K562 (cell line): ENCODE results near the gene KRT1. TPM values are rescaled to one million over a fixed set of nuclear protein-coding genes. Genes with fewer than 3 reads are reported as not detected.

Experiments
- ATAC-seq: fragments of 200-7000 bp; cut with Tn5 transposase; 3 replicates; pipeline ENCODE4 v1.9.1; 2020; ENCODE audit warnings: moderate library complexity
- BruUV-seq: library from RNA; stranded (reverse); fragments of 400-500 nt; replicated peaks from 2 replicates; lab custom pipeline; 2021; lab: Mats Ljungman, UMichigan
- CTCF ChIA-PET: fragments of 300-600 bp; formaldehyde crosslinking; extraction: SDS; loops from one replicate; lab custom pipeline; 2021; ENCODE audit warnings: low intra/inter-chr PET ratio; lab: Yijun Ruan, JAX
- POLR2A ChIA-PET: fragments of 300-600, 350-650 bp; sonication (Branson Sonifier 250); formaldehyde crosslinking; extraction: SDS; loops from one replicate; lab custom pipeline; 2021; ENCODE audit warnings: antibody characterized with exemption, inconsistent platforms; lab: Yijun Ruan, JAX
- DNase-seq, 4 experiments: peaks; one replicate each; pipeline versions ENCODE4 v3.0.0 to v3.0.0-alpha.2; 2011 to 2018; ENCODE audit warnings: low spot score in 3 of 4, mixed read lengths in 3 of 4; ENCODE audit errors: extremely low read depth in 1 of 4
- FAIRE-seq: peaks from 2 replicates; lab custom pipeline; 2011; peaks lifted over from hg19 to GRCh38; lab: Jason Lieb, UNC
- H2AFZ ChIP-seq: 2 replicates; pipeline ENCODE4 v1.6.0; 2011; ENCODE audit warnings: low read depth, low read length, control low read depth, inconsistent platforms
- H3K27ac ChIP-seq: fragments of 200-600 bp; 3 replicates; pipeline ENCODE4 v1.8.0; 2011; ENCODE audit warnings: low read depth, mild to moderate bottlenecking, control low read depth, inconsistent platforms, low read length, moderate library complexity, mixed read lengths; ENCODE audit errors: extremely low read depth
- H3K27me3 ChIP-seq, 2 experiments: fragments of 300-600 bp in 1 of 2; 2 replicates in 1 of 2; 3 replicates in 1 of 2; pipeline versions ENCODE4 v1.6.0 to v1.8.0; 2011; ENCODE audit warnings: inconsistent platforms in 2 of 2, low read length in 2 of 2, mild to moderate bottlenecking in 1 of 2, mixed read lengths in 1 of 2, moderate library complexity in 1 of 2; ENCODE audit not compliant: control insufficient read depth in 2 of 2, insufficient read depth in 2 of 2
- H3K36me3 ChIP-seq: fragments of 300-600 bp; 3 replicates; pipeline ENCODE4 v1.8.0; 2011; ENCODE audit warnings: mild to moderate bottlenecking, low read length, inconsistent platforms; ENCODE audit not compliant: control insufficient read depth, insufficient read depth
- H3K4me1 ChIP-seq, 2 experiments: fragments of 200-600 bp in 1 of 2; replicated peaks in 1 of 2; 2 replicates in 1 of 2; 3 replicates in 1 of 2; pipeline versions ENCODE4 v1.5.1 to v1.8.0; 2011; ENCODE audit warnings: inconsistent platforms in 2 of 2, low read length in 2 of 2, mild to moderate bottlenecking in 1 of 2, mixed read lengths in 1 of 2, moderate library complexity in 1 of 2; ENCODE audit not compliant: control insufficient read depth in 2 of 2, insufficient read depth in 2 of 2
- H3K4me2 ChIP-seq: 2 replicates; pipeline ENCODE4 v1.6.1; 2011; ENCODE audit warnings: low read length, control low read depth, inconsistent platforms, mixed read lengths; ENCODE audit not compliant: insufficient read depth
- H3K4me3 ChIP-seq: fragments of 200-600 bp; sonication (generic), shearing (Covaris generic); 2 replicates; pipeline ENCODE4 v1.5.1; 2016; ENCODE audit warnings: control low read depth, inconsistent platforms
- H3K79me2 ChIP-seq: fragments of 200-600 bp; 3 replicates; pipeline ENCODE4 v1.8.0; 2011; ENCODE audit warnings: low read length, inconsistent platforms; ENCODE audit not compliant: control insufficient read depth, insufficient read depth
- H3K9ac ChIP-seq, 2 experiments: 2 replicates each; pipeline versions ENCODE4 v1.6.0 to v1.6.1; 2011; ENCODE audit warnings: low read depth in 2 of 2, low read length in 2 of 2, control low read depth in 1 of 2, inconsistent platforms in 1 of 2, mild to moderate bottlenecking in 1 of 2, mixed read lengths in 1 of 2; ENCODE audit not compliant: insufficient read depth in 1 of 2
- H3K9me1 ChIP-seq: one replicate; pipeline ENCODE4 v1.6.0; 2011; ENCODE audit warnings: inconsistent platforms, mild to moderate bottlenecking, low read length, moderate library complexity; ENCODE audit not compliant: control insufficient read depth, insufficient read depth
- H3K9me3 ChIP-seq: replicated peaks from 2 replicates; pipeline ENCODE4 v1.5.1; 2011; ENCODE audit warnings: low read depth, low read length, inconsistent platforms; ENCODE audit not compliant: control insufficient read depth, insufficient read depth
- H4K20me1 ChIP-seq: replicated peaks from 2 replicates; pipeline ENCODE4 v1.6.1; 2011; ENCODE audit warnings: low read length, inconsistent platforms, mixed read lengths; ENCODE audit not compliant: control insufficient read depth, insufficient read depth
- BCOR ChIP-seq: fragments of 450-650 bp; IDR thresholded peaks from 2 replicates; pipeline ENCODE4 v1.6.1; 2016
- ESRRA ChIP-seq: fragments of 450-650 bp; IDR thresholded peaks from 2 replicates; pipeline ENCODE4 v1.6.1; 2014; ENCODE audit warnings: low read depth, mild to moderate bottlenecking, moderate library complexity, borderline replicate concordance
- FOXJ2 ChIP-seq: fragments of 200-800 bp; sonication (Bioruptor generic); IDR thresholded peaks from 2 replicates; pipeline ENCODE4 v1.6.1; 2016; ENCODE audit warnings: missing genetic modification characterization, missing compliant biosample characterization
- GABPB1 ChIP-seq: sonication (generic); formaldehyde crosslinking; IDR thresholded peaks from 2 replicates; pipeline ENCODE4 v1.8.0; 2022; ENCODE audit warnings: mild to moderate bottlenecking, missing genetic modification reagents
- HBP1 ChIP-seq: fragments of 450-650 bp; formaldehyde crosslinking; IDR thresholded peaks from 2 replicates; pipeline ENCODE4 v1.4.0; 2022; ENCODE audit warnings: missing genetic modification characterization
- HDAC8 ChIP-seq: fragments of 450-650 bp; IDR thresholded peaks from 2 replicates; pipeline ENCODE4 v1.6.1; 2016; ENCODE audit warnings: mild to moderate bottlenecking, missing genetic modification characterization, moderate library complexity, missing compliant biosample characterization
- MXI1 ChIP-seq: IDR thresholded peaks from 2 replicates; pipeline ENCODE4 v1.6.1; 2011; ENCODE audit warnings: low read depth, mild to moderate bottlenecking, improper control_type of control experiment, low read length
- NCOA6 ChIP-seq: fragments of 450-650 bp; IDR thresholded peaks from 2 replicates; pipeline ENCODE4 v1.6.1; 2017; ENCODE audit warnings: mild to moderate bottlenecking
- OTX1 ChIP-seq: fragments of 450-650 bp; formaldehyde crosslinking; IDR thresholded peaks from 2 replicates; pipeline ENCODE4 v1.4.0; 2022; ENCODE audit warnings: mild to moderate bottlenecking
- PRPF4 ChIP-seq: fragments of 200-400 bp; formaldehyde crosslinking; IDR thresholded peaks from one replicate; pipeline ENCODE4 v1.6.1; 2017; ENCODE audit warnings: low read length, low read depth, mild to moderate bottlenecking; ENCODE audit not compliant: insufficient read depth, poor library complexity, severe bottlenecking
- PTRF ChIP-seq: fragments of 450-650 bp; IDR thresholded peaks from 2 replicates; pipeline ENCODE4 v1.6.1; 2016; ENCODE audit warnings: mild to moderate bottlenecking, missing genetic modification characterization, missing compliant biosample characterization
- SMARCB1 ChIP-seq: IDR thresholded peaks from 2 replicates; pipeline ENCODE4 v1.6.1; 2011; ENCODE audit warnings: improper control_type of control experiment, low read depth; ENCODE audit not compliant: insufficient read length
- STAT5B ChIP-seq: fragments of 250-450 bp; sonication (Bioruptor Pico); IDR thresholded peaks from 2 replicates; pipeline ENCODE4 v1.8.0; 2021; ENCODE audit warnings: mild to moderate bottlenecking, inconsistent platforms
- TOE1 ChIP-seq, 2 experiments: fragments of 450-650 bp in 1 of 2; sonication (generic) in 1 of 2; formaldehyde crosslinking in 1 of 2; IDR thresholded peaks; 2 replicates each; pipeline versions ENCODE4 v1.7.1 to v1.8.0; 2016 to 2022; ENCODE audit warnings: borderline replicate concordance in 2 of 2, mild to moderate bottlenecking in 2 of 2, antibody characterized with exemption in 1 of 2, inconsistent platforms in 1 of 2, low read depth in 1 of 2, missing genetic modification reagents in 1 of 2, moderate library complexity in 1 of 2
- ZNF41 ChIP-seq: fragments of 250-450 bp; sonication (Bioruptor Pico); conservative IDR thresholded peaks from 2 replicates; pipeline ENCODE4 v1.4.0; 2020; ENCODE audit warnings: mild to moderate bottlenecking
- ZNF584 ChIP-seq: fragments of 200-800 bp; sonication (Bioruptor generic); IDR thresholded peaks from 2 replicates; pipeline ENCODE4 v1.6.1; 2016; ENCODE audit warnings: low read depth, mild to moderate bottlenecking, missing genetic modification characterization, missing compliant biosample characterization
- ZSCAN32 ChIP-seq: fragments of 450-650 bp; formaldehyde crosslinking; IDR thresholded peaks from 2 replicates; pipeline ENCODE4 v1.4.0; 2020; ENCODE audit warnings: mild to moderate bottlenecking, moderate library complexity
- WGBS: fragments of 100-300 bp; shearing (Covaris generic); methylation state at CpG from one replicate; pipeline ENCODE4 v1.1.6; 2016; ENCODE audit warnings: low coverage, mixed read lengths; ENCODE audit not compliant: insufficient coverage; ENCODE audit errors: missing lambda C conversion rate; 5-methylcytosine and 5-hydroxymethylcytosine counted together
- in situ Hi-C: fragments of 300-500 bp; cut with MboI; formaldehyde crosslinking; loops from 4 replicates; pipeline ENCODE4 v1.15.0; 2018; ENCODE audit warnings: inconsistent platforms, mixed read lengths
- intact Hi-C: fragments of 100-400 bp; cut with micrococcal nuclease; formaldehyde crosslinking; loops from 2 replicates; pipeline ENCODE4 v1.14.2; 2022
- polyA plus RNA-seq, 8 experiments: library from polyadenylated mRNA; depleted of rRNA in 4 of 8; stranded (reverse) in 5 of 8; unstranded in 3 of 8; fragments of >200 nt; fragmentation: Nextera tagmentation in 2 of 8; fragmentation: Illumina TruSeq in 1 of 8; extraction: Ambion mirVana in 2 of 8; extraction: Trizol in 1 of 8; gene quantifications; 2 replicates each; pipeline versions ENCODE4 v1.2.1 to v1.2.3, GENCODE V29; 2011 to 2014; ENCODE audit warnings: inconsistent platforms in 1 of 8, missing spikeins in 1 of 8
- total RNA-seq, 7 experiments: library from RNA; depleted of rRNA in 6 of 7; stranded (reverse); fragments of >200 nt in 6 of 7; fragmentation: Illumina TruSeq in 2 of 7; extraction: Trizol in 2 of 7; gene quantifications; 2 replicates each; pipeline versions ENCODE4 v1.2.1 to v1.2.3, GENCODE V29; 2011 to 2021; ENCODE audit warnings: low replicate concordance in 1 of 7

The KRT1 gene
- total and polyA plus RNA-seq, 9 of the 15 experiments (the other 6 are each of a cell fraction or from before 2014, with no cell fraction given): 0.18 TPM; not detected in 8

- H3K36me3 ChIP-seq: no peaks in the 10 kb centered on the region
- intact Hi-C loops: no loop called here
- no peaks in the 10 kb centered on the region for H3K9me3 ChIP-seq
- no peaks in the 10 kb centered on the region for H3K9me1 ChIP-seq
- in situ Hi-C loops: no loop called here
- DNase-seq: no peak
- no peak overlapping the region for H3K9ac ChIP-seq
- peaks cover 12 to 52% of the 10 kb centered on the region in 2 experiments for H3K27me3 ChIP-seq
- TF ChIP-seq OTX1 (CRISPR knock-in tag) (no peak), ESRRA (no peak), BCOR (no peak), PRPF4 (no peak), FOXJ2 (tag) (no peak), NCOA6 (no peak), MXI1 (no peak), GABPB1 (CRISPR knock-in tag) (no peak), ZSCAN32 (CRISPR knock-in tag) (no peak), TOE1 (IDR thresholded peaks at IDR 0.05; ENCODE audit: borderline replicate concordance) (no peak), TOE1 (CRISPR knock-in tag; IDR thresholded peaks at IDR 0.05; ENCODE audit: borderline replicate concordance, low read depth) (no peak), HBP1 (CRISPR knock-in tag) (no peak), HDAC8 (tag) (no peak), STAT5B (CRISPR knock-in tag) (no peak), PTRF (tag) (no peak), ZNF41 (no peak), ZNF584 (CRISPR knock-in tag) (no peak), SMARCB1 (no peak)
- TF ChIP-seq, all 486 proteins: peak for 0
- Histone ChIP-seq H3K4me2 (no peak overlapping the region), H3K27ac (no peak overlapping the region), H3K79me2 (no peaks in the 10 kb centered on the region), H3K4me3 (no peak overlapping the region), H3K4me1 (peaks cover 0 to 6% of the 10 kb centered on the region in 2 experiments; a peak in 1 of 5 replicates), H2AFZ (no peak overlapping the region), H4K20me1 (no peaks in the 10 kb centered on the region)
- BruUV-seq: no TSS peak
- ATAC-seq (no peak), FAIRE-seq (no peak)
- 11% methylated on average over 9 of the region's 9 CpGs for WGBS
- POLR2A ChIA-PET: interaction anchor here (0.6 to 1.2 kb wide), 3 partner anchors 11 to 40 kb away, joined by 3 read pairs; no protein-coding TSS in a partner anchor
- CTCF ChIA-PET: no interaction called here
Observed at GRCh38 chr12:52686756-52687487, 6.7 kb upstream of the KRT1 start.
